HepG2 (cell line): ENCODE data around the gene KCNMA1. TPM values are rescaled to one million over a fixed set of nuclear protein-coding genes. Genes with fewer than 3 reads are reported as not detected.

Experiments used
- ATAC-seq: fragments of 200-7000 bp; cut with Tn5 transposase; 3 replicates; pipeline ENCODE4 v1.9.1; 2020; ENCODE audit warnings: mild to moderate bottlenecking, moderate library complexity
- BruUV-seq: library from RNA; stranded (reverse); fragments of 400-500 nt; replicated peaks from 2 replicates; lab custom pipeline; 2021; lab: Mats Ljungman, UMichigan
- CTCF ChIA-PET: fragments of 300-600 bp; formaldehyde crosslinking; extraction: SDS; loops from one replicate; lab custom pipeline; 2021; ENCODE audit warnings: low total read pairs, inconsistent platforms, low intra/inter-chr PET ratio; lab: Yijun Ruan, JAX
- POLR2A ChIA-PET: fragments of 350-600 bp; sonication (Branson Sonifier 250); formaldehyde crosslinking; loops from one replicate; lab custom pipeline; 2020; ENCODE audit warnings: antibody characterized with exemption, inconsistent platforms; lab: Yijun Ruan, JAX
- DNase-seq: peaks from one replicate; pipeline ENCODE4 v3.0.0-alpha.2; 2015; ENCODE audit warnings: low spot score
- FAIRE-seq: peaks from 3 replicates; lab custom pipeline; 2011; peaks lifted over from hg19 to GRCh38; lab: Jason Lieb, UNC
- H2AFZ ChIP-seq: one replicate; pipeline ENCODE4 v1.6.1; 2011; ENCODE audit warnings: low read length, inconsistent platforms
- H3K27ac ChIP-seq: fragments of 300-600 bp; 3 replicates; pipeline ENCODE4 v1.8.0; 2011; ENCODE audit warnings: mixed run types, mild to moderate bottlenecking, mixed read lengths, low read length, inconsistent platforms; ENCODE audit not compliant: insufficient read depth; ENCODE audit errors: extremely low read length
- H3K27me3 ChIP-seq, 2 experiments: fragments of 200-600 bp in 1 of 2; 2 replicates in 1 of 2; 3 replicates in 1 of 2; pipeline versions ENCODE4 v1.6.0 to v1.8.0; 2011; ENCODE audit warnings: low read length in 2 of 2, mild to moderate bottlenecking in 2 of 2, moderate library complexity in 2 of 2, inconsistent platforms in 1 of 2; ENCODE audit not compliant: insufficient read depth in 2 of 2, control insufficient read depth in 1 of 2
- H3K36me3 ChIP-seq, 2 experiments: fragments of 200-600 bp in 1 of 2; replicated peaks in 1 of 2; 2 replicates in 1 of 2; 3 replicates in 1 of 2; pipeline versions ENCODE4 v1.5.1 to v1.8.0; 2011; ENCODE audit warnings: low read length in 2 of 2, inconsistent platforms in 1 of 2; ENCODE audit not compliant: insufficient read depth in 2 of 2, control insufficient read depth in 1 of 2
- H3K4me1 ChIP-seq: 2 replicates; pipeline ENCODE4 v1.5.1; 2012; ENCODE audit warnings: low read length, inconsistent platforms; ENCODE audit not compliant: insufficient read depth
- H3K4me2 ChIP-seq: 2 replicates; pipeline ENCODE4 v1.6.0; 2011; ENCODE audit warnings: low read depth, low read length, inconsistent platforms
- H3K4me3 ChIP-seq, 3 experiments: fragments of 200-600 bp in 1 of 3; sonication (generic), shearing (Covaris generic) in 1 of 3; replicated peaks in 1 of 3; 2 replicates each; pipeline ENCODE4 v1.5.1; 2011 to 2016; ENCODE audit warnings: low read length in 3 of 3, inconsistent platforms in 2 of 3, low read depth in 2 of 3, mild to moderate bottlenecking in 2 of 3, control low read depth in 1 of 3, mixed read lengths in 1 of 3; ENCODE audit not compliant: insufficient read depth in 1 of 3
- H3K79me2 ChIP-seq: one replicate; pipeline ENCODE4 v1.6.1; 2011; ENCODE audit warnings: low read length, inconsistent platforms; ENCODE audit not compliant: insufficient read depth
- H3K9ac ChIP-seq: 2 replicates; pipeline ENCODE4 v1.6.0; 2011; ENCODE audit warnings: mild to moderate bottlenecking, low read depth, low read length, inconsistent platforms; ENCODE audit not compliant: insufficient read depth
- H3K9me3 ChIP-seq: 2 replicates; pipeline ENCODE4 v1.5.1; 2012; ENCODE audit warnings: mild to moderate bottlenecking, low read length
- H4K20me1 ChIP-seq: 2 replicates; pipeline ENCODE4 v1.6.0; 2011; ENCODE audit warnings: inconsistent platforms, mild to moderate bottlenecking, low read length, moderate library complexity; ENCODE audit not compliant: insufficient read depth
- BORCS8-MEF2B ChIP-seq: sonication (generic); formaldehyde crosslinking; IDR thresholded peaks from 2 replicates; pipeline ENCODE4 v1.8.0; 2022; ENCODE audit warnings: mild to moderate bottlenecking, missing genetic modification reagents
- ELF3 ChIP-seq: IDR thresholded peaks from 2 replicates; pipeline ENCODE4 v1.6.1; 2016; ENCODE audit warnings: missing genetic modification reagents, missing compliant biosample characterization
- ETV6 ChIP-seq: sonication (generic); formaldehyde crosslinking; conservative IDR thresholded peaks from 2 replicates; pipeline ENCODE4 v1.4.0; 2020; ENCODE audit warnings: missing genetic modification reagents
- GTF2F1 ChIP-seq: fragments of 150-350 bp; IDR thresholded peaks from 2 replicates; pipeline ENCODE4 v1.6.1; 2014; ENCODE audit warnings: low read length
- MEIS1 ChIP-seq: sonication (generic); formaldehyde crosslinking; IDR thresholded peaks from 2 replicates; pipeline ENCODE4 v1.9.0; 2021; ENCODE audit warnings: mild to moderate bottlenecking, missing genetic modification reagents, moderate library complexity, borderline replicate concordance
- NAIF1 ChIP-seq: sonication (generic); formaldehyde crosslinking; IDR thresholded peaks from 2 replicates; pipeline ENCODE4 v1.5.0; 2020; ENCODE audit warnings: mild to moderate bottlenecking, missing genetic modification reagents, borderline replicate concordance
- ZNF441 ChIP-seq: sonication (generic); formaldehyde crosslinking; IDR thresholded peaks from 2 replicates; pipeline ENCODE4 v1.7.0; 2021; ENCODE audit warnings: missing genetic modification reagents, borderline replicate concordance
- WGBS: methylation state at CpG from one replicate; pipeline ENCODE4 v1.1.6; 2017; ENCODE audit warnings: low lambda C conversion rate; 5-methylcytosine and 5-hydroxymethylcytosine counted together
- in situ Hi-C: cut with HindIII; loops from 2 replicates; pipeline ENCODE4 v1.10.0; 2017; ENCODE audit warnings: low pct_unique_long_range_greater_than_20kb; ENCODE audit not compliant: extremely low pct_ligation_motif_present
- intact Hi-C: fragments of 100-400 bp; cut with micrococcal nuclease; formaldehyde crosslinking; loops from one replicate; pipeline ENCODE4 v1.10.0; 2022; ENCODE audit not compliant: unreplicated experiment
- polyA plus RNA-seq, 8 experiments: library from polyadenylated mRNA; depleted of rRNA in 3 of 8; stranded (reverse) in 7 of 8; unstranded in 1 of 8; fragments of >200 nt; fragmentation: Illumina TruSeq in 4 of 8; extraction: Trizol in 4 of 8; gene quantifications; 2 replicates each; pipeline versions ENCODE4 v1.2.1 to v1.2.3, GENCODE V29; 2011 to 2016; ENCODE audit warnings: low read depth in 4 of 8, missing spikeins in 1 of 8, mixed read lengths in 1 of 8; ENCODE audit not compliant: insufficient read depth in 1 of 8
- total RNA-seq, 5 experiments: library from RNA; depleted of rRNA; stranded (reverse); fragments of >200 nt; fragmentation: Illumina TruSeq; extraction: Trizol; gene quantifications; 2 replicates each; pipeline ENCODE4 v1.2.3, GENCODE V29; 2016; ENCODE audit warnings: low read depth in 1 of 5
- TF ChIP-seq, protein P1 (sequence below): sonication (generic); formaldehyde crosslinking; conservative IDR thresholded peaks from 2 replicates; pipeline ENCODE4 v1.8.0; 2022; ENCODE audit warnings: mild to moderate bottlenecking, moderate library complexity, missing genetic modification reagents
- TF ChIP-seq, protein P2 (sequence below): sonication (generic); formaldehyde crosslinking; IDR thresholded peaks from 2 replicates; pipeline ENCODE4 v1.4.0; 2020; ENCODE audit warnings: missing genetic modification reagents
- TF ChIP-seq, protein P3 (sequence below): sonication (generic); formaldehyde crosslinking; IDR thresholded peaks from 2 replicates; pipeline ENCODE4 v1.4.0; 2020; ENCODE audit warnings: missing genetic modification reagents
- TF ChIP-seq, protein P4 (sequence below): sonication (generic); formaldehyde crosslinking; IDR thresholded peaks from 2 replicates; pipeline ENCODE4 v1.5.1; 2020; ENCODE audit warnings: missing genetic modification reagents, mild to moderate bottlenecking, borderline replicate concordance
- TF ChIP-seq, protein P5 (sequence below): sonication (generic); formaldehyde crosslinking; IDR thresholded peaks from 2 replicates; pipeline ENCODE4 v1.8.0; 2022; ENCODE audit warnings: low read depth, missing genetic modification reagents

Gene KCNMA1
- total and polyA plus RNA-seq, 2 of the 13 experiments (the other 11 are each of a cell fraction or from before 2014, with no cell fraction given), result 0.02 TPM; not detected in 1

DNA sequence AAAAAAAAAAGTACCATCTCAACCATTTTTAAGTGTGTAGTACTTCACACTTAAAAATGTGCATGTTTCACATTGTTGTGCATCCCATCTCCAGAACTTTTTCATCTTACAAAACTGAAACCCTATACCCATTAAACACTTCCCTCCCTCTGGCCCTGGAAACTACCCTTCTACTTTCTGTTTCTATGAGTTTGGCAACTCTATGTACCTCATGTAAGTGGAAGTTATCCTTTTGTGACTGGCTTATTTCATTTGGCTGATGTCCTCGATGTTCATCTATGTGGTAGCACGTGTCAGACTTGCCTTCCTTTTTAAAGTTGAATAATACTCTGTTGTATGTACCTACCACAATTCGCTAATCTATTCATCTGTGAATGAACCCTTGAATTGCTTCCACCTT lies 12.2 kb downstream of the KCNMA1 start:
- TF ChIP-seq GTF2F1 (no peak), ZNF441 (CRISPR knock-in tag) (no peak), NAIF1 (CRISPR knock-in tag) (no peak), BORCS8-MEF2B (no peak), ETV6 (CRISPR knock-in tag) (no peak), ELF3 (CRISPR knock-in tag) (no peak), MEIS1 (CRISPR knock-in tag) (no peak)
- TF ChIP-seq, protein P1, sequence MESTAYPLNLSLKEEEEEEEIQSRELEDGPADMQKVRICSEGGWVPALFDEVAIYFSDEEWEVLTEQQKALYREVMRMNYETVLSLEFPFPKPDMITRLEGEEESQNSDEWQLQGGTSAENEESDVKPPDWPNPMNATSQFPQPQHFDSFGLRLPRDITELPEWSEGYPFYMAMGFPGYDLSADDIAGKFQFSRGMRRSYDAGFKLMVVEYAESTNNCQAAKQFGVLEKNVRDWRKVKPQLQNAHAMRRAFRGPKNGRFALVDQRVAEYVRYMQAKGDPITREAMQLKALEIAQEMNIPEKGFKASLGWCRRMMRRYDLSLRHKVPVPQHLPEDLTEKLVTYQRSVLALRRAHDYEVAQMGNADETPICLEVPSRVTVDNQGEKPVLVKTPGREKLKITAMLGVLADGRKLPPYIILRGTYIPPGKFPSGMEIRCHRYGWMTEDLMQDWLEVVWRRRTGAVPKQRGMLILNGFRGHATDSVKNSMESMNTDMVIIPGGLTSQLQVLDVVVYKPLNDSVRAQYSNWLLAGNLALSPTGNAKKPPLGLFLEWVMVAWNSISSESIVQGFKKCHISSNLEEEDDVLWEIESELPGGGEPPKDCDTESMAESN (CRISPR knock-in tag), result no peak
- TF ChIP-seq, protein P2, sequence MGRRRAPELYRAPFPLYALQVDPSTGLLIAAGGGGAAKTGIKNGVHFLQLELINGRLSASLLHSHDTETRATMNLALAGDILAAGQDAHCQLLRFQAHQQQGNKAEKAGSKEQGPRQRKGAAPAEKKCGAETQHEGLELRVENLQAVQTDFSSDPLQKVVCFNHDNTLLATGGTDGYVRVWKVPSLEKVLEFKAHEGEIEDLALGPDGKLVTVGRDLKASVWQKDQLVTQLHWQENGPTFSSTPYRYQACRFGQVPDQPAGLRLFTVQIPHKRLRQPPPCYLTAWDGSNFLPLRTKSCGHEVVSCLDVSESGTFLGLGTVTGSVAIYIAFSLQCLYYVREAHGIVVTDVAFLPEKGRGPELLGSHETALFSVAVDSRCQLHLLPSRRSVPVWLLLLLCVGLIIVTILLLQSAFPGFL (CRISPR knock-in tag), result no peak
- TF ChIP-seq, protein P3, sequence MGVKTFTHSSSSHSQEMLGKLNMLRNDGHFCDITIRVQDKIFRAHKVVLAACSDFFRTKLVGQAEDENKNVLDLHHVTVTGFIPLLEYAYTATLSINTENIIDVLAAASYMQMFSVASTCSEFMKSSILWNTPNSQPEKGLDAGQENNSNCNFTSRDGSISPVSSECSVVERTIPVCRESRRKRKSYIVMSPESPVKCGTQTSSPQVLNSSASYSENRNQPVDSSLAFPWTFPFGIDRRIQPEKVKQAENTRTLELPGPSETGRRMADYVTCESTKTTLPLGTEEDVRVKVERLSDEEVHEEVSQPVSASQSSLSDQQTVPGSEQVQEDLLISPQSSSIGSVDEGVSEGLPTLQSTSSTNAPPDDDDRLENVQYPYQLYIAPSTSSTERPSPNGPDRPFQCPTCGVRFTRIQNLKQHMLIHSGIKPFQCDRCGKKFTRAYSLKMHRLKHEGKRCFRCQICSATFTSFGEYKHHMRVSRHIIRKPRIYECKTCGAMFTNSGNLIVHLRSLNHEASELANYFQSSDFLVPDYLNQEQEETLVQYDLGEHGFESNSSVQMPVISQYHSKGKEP (CRISPR knock-in tag), result no peak
- TF ChIP-seq, protein P4, sequence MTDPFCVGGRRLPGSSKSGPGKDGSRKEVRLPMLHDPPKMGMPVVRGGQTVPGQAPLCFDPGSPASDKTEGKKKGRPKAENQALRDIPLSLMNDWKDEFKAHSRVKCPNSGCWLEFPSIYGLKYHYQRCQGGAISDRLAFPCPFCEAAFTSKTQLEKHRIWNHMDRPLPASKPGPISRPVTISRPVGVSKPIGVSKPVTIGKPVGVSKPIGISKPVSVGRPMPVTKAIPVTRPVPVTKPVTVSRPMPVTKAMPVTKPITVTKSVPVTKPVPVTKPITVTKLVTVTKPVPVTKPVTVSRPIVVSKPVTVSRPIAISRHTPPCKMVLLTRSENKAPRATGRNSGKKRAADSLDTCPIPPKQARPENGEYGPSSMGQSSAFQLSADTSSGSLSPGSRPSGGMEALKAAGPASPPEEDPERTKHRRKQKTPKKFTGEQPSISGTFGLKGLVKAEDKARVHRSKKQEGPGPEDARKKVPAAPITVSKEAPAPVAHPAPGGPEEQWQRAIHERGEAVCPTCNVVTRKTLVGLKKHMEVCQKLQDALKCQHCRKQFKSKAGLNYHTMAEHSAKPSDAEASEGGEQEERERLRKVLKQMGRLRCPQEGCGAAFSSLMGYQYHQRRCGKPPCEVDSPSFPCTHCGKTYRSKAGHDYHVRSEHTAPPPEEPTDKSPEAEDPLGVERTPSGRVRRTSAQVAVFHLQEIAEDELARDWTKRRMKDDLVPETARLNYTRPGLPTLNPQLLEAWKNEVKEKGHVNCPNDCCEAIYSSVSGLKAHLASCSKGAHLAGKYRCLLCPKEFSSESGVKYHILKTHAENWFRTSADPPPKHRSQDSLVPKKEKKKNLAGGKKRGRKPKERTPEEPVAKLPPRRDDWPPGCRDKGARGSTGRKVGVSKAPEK (CRISPR knock-in tag), result no peak
- TF ChIP-seq, protein P5, sequence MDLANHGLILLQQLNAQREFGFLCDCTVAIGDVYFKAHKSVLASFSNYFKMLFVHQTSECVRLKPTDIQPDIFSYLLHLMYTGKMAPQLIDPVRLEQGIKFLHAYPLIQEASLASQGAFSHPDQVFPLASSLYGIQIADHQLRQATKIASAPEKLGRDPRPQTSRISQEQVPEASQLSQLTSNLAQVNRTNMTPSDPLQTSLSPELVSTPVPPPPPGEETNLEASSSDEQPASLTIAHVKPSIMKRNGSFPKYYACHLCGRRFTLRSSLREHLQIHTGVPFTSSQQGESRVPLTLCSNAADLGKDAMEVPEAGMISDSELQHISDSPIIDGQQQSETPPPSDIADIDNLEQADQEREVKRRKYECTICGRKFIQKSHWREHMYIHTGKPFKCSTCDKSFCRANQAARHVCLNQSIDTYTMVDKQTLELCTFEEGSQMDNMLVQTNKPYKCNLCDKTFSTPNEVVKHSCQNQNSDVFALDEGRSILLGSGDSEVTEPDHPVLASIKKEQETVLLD (CRISPR knock-in tag), result no peak
- BruUV-seq, result no TSS peak
- no peak for DNase-seq
- H2AFZ ChIP-seq, result no peak overlapping the region
- ChIA-PET POLR2A (no interaction called here), CTCF (no interaction called here)
- intact Hi-C loops (no loop called here), in situ Hi-C loops (no loop called here)
- no peaks in the 10 kb centered on the region for H3K4me1 ChIP-seq
- no peak for FAIRE-seq
- H3K4me2 ChIP-seq, result no peak overlapping the region
- H3K9ac ChIP-seq, result no peak overlapping the region
- H3K4me3 ChIP-seq, result no peak overlapping the region
- no peaks in the 10 kb centered on the region for H4K20me1 ChIP-seq
- no peak overlapping the region for H3K27ac ChIP-seq
- H3K9me3 ChIP-seq, result no peaks in the 10 kb centered on the region
- H3K79me2 ChIP-seq, result no peaks in the 10 kb centered on the region
- 1% methylated on average over 3 of the region's 3 CpGs for WGBS
- ATAC-seq, result no peak
- no peaks in the 10 kb centered on the region for H3K27me3 ChIP-seq
- no peaks in the 10 kb centered on the region for H3K36me3 ChIP-seq
